ENCODE results near the gene NUBPL.
"Not testable (repeated sequence)": the region's sequence is repeated elsewhere in the genome, so short reads cannot be mapped to it uniquely, and the experiment has no call there.

The NUBPL gene

DNA sequence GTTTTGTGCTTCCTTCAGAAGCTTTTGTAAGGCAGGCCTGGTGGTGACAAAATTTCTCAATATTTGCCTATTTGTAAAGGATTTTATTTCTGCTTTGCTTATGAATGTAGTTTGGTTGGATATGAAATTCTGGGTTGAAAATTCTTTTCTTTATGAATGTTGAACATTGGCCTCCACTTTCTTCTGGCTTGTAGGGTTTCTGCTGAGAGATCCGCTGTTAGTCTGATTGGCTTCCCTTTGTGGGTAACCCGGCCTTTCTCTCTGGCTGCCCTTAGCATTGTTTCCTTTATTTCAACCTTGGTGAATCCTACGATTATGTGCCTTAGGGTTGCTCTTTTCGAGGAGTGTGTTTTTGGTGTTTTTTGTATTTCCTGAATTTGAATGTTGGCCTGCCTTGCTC, 58.2 kb downstream of the NUBPL start:
- TF ChIP-seq POLR2A (IDR thresholded peaks at IDR 0.05; ENCODE audit: extremely low read depth, insufficient read length) (no peak), MAX (IDR thresholded peaks at IDR 0.05; ENCODE audit: low read depth, low read length) (no peak)
- no peak for DNase-seq (ENCODE audit: low read depth)
- H3K4me3 ChIP-seq (ENCODE audit: low read depth, low read length), result no peak overlapping the region

DNA sequence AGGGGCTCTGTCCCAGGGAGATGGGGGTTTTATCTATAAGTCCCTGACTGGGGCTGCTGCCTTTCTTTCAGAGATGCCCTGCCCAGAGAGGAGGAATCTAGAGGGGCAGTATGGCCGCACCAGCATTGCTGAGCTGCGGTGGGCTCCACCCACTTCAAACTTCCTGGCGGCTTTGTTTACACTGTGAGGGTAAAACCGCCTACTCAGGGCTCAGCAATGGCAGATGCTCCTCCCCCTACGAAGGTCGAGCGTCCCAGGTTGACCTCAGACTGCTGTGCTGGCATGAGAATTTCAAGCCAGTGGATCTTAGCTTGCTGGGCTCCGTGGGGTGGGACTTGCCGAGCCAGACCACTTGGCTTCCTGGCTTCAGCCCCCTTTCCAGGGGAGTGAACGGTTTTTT, 59.7 kb downstream of the NUBPL start:
- DNase-seq (ENCODE audit: low read depth); H3K4me3 ChIP-seq (ENCODE audit: low read depth, low read length): not testable (repeated sequence)

- no peak overlapping the region for H3K4me3 ChIP-seq (ENCODE audit: low read depth, low read length)
- no peak for TF ChIP-seq CTCF (IDR thresholded peaks at IDR 0.05; ENCODE audit: low read depth, low read length)
- TF ChIP-seq MYC (IDR thresholded peaks at IDR 0.05; ENCODE audit: low read depth, low read length), result no peak
- no peak for TF ChIP-seq MAX (IDR thresholded peaks at IDR 0.05; ENCODE audit: low read depth, low read length)
- no peak for TF ChIP-seq POLR2A (IDR thresholded peaks at IDR 0.05; ENCODE audit: extremely low read depth, insufficient read length)
- DNase-seq (ENCODE audit: low read depth), result no peak
These were observed 60.9 kb downstream of the NUBPL start for GRCh38 chr14:31622060-31622459.

- H3K4me3 ChIP-seq (ENCODE audit: low read depth, low read length); DNase-seq (ENCODE audit: low read depth): not testable (repeated sequence)
These were observed 91.7 kb downstream of the NUBPL start for GRCh38 chr14:31652900-31653299.

- TF ChIP-seq MAX (IDR thresholded peaks at IDR 0.05; ENCODE audit: low read depth, low read length) (no peak), POLR2A (IDR thresholded peaks at IDR 0.05; ENCODE audit: extremely low read depth, insufficient read length) (no peak), MYC (IDR thresholded peaks at IDR 0.05; ENCODE audit: low read depth, low read length) (no peak), CTCF (IDR thresholded peaks at IDR 0.05; ENCODE audit: low read depth, low read length) (no peak)
- DNase-seq (ENCODE audit: low read depth), result no peak
- H3K4me3 ChIP-seq (ENCODE audit: low read depth, low read length), result no peak overlapping the region
These were observed 96.7 kb downstream of the NUBPL start for GRCh38 chr14:31657917-31658316.

DNA sequence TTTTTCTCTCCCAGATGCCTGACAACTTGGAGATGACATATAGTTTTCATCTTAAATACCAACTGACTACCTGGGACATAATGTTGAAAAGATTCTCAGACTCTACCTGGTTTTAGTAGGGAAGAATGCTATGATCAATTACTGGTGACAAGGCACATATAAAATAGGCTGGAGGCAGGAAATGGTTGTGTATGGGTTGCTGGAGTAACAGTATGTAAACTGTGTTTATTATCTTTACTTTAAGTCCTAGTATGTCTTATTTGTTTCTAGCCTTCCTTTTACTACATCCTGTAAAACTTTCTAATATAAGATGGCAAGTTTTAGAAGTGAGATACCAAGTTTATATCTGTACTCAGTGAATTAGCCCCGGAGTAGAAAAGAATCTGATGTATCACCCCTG, 98.1 kb downstream of the NUBPL start:
- TF ChIP-seq MAX (IDR thresholded peaks at IDR 0.05; ENCODE audit: low read depth, low read length) (no peak), CTCF (IDR thresholded peaks at IDR 0.05; ENCODE audit: low read depth, low read length) (no peak), MYC (IDR thresholded peaks at IDR 0.05; ENCODE audit: low read depth, low read length) (no peak), POLR2A (IDR thresholded peaks at IDR 0.05; ENCODE audit: extremely low read depth, insufficient read length) (no peak)
- H3K4me3 ChIP-seq (ENCODE audit: low read depth, low read length), result no peak overlapping the region
- DNase-seq (ENCODE audit: low read depth), result no peak

- no peak for DNase-seq (ENCODE audit: low read depth)
- no peak overlapping the region for H3K4me3 ChIP-seq (ENCODE audit: low read depth, low read length)
- TF ChIP-seq MAX (IDR thresholded peaks at IDR 0.05; ENCODE audit: low read depth, low read length) (no peak), MYC (IDR thresholded peaks at IDR 0.05; ENCODE audit: low read depth, low read length) (no peak), CTCF (IDR thresholded peaks at IDR 0.05; ENCODE audit: low read depth, low read length) (no peak), POLR2A (IDR thresholded peaks at IDR 0.05; ENCODE audit: extremely low read depth, insufficient read length) (no peak)
These were observed 99.0 kb downstream of the NUBPL start for GRCh38 chr14:31660191-31660590.
